SU-DHL-6 (cell line): Measurements from ENCODE around the gene ADAMTS12.

Source experiments
- H2AFZ ChIP-seq: fragments of 200-600 bp; sonication (generic); 2 replicates; pipeline ENCODE4 v1.6.1; 2014; ENCODE audit warnings: low read depth, mild to moderate bottlenecking, moderate library complexity, mixed read lengths, antibody characterized with exemption, low read length; ENCODE audit not compliant: severe bottlenecking
- H3F3A ChIP-seq: fragments of 200-600 bp; shearing (Covaris generic); 2 replicates; pipeline ENCODE4 v1.6.0; 2016; ENCODE audit warnings: antibody characterized with exemption, mild to moderate bottlenecking; ENCODE audit not compliant: insufficient read depth
- H3K27ac ChIP-seq: fragments of 200-600 bp; sonication (generic); 2 replicates; pipeline ENCODE4 v1.5.1; 2016; ENCODE audit warnings: low read depth, mild to moderate bottlenecking, low read length, moderate library complexity, mixed read lengths
- H3K27me3 ChIP-seq: fragments of 200-600 bp; sonication (generic), shearing (Covaris generic); 2 replicates; pipeline ENCODE4 v1.6.0; 2014; ENCODE audit warnings: mild to moderate bottlenecking, low read length
- H3K36me3 ChIP-seq: fragments of 200-600 bp; sonication (generic); 2 replicates; pipeline ENCODE4 v1.6.1; 2014; ENCODE audit warnings: mild to moderate bottlenecking, low read length, mixed read lengths
- H3K4me2 ChIP-seq: fragments of 300-600, 200-600 bp; shearing (Covaris generic), sonication (generic); 2 replicates; pipeline ENCODE4 v1.6.0; 2014; ENCODE audit warnings: low read length, low read depth, mild to moderate bottlenecking; ENCODE audit not compliant: poor library complexity, severe bottlenecking
- H3K4me3 ChIP-seq: fragments of 200-600 bp; sonication (generic); 2 replicates; pipeline ENCODE4 v1.5.1; 2014; ENCODE audit warnings: antibody characterized with exemption, low read length, mild to moderate bottlenecking, mixed read lengths; ENCODE audit not compliant: insufficient read depth, poor library complexity, severe bottlenecking
- H3K79me2 ChIP-seq: fragments of 200-600 bp; sonication (generic); 2 replicates; pipeline ENCODE4 v1.6.1; 2014; ENCODE audit warnings: mild to moderate bottlenecking, low read length, moderate library complexity; ENCODE audit not compliant: insufficient read depth
- H3K9ac ChIP-seq: fragments of 200-600 bp; sonication (generic); 2 replicates; pipeline ENCODE4 v1.7.0; 2014; ENCODE audit warnings: mild to moderate bottlenecking, low read length
- H3K9me2 ChIP-seq: fragments of 200-600 bp; sonication (generic); replicated peaks from 2 replicates; pipeline ENCODE4 v1.6.1; 2014; ENCODE audit warnings: low read length; ENCODE audit not compliant: insufficient read depth
- H3K9me3 ChIP-seq: fragments of 200-600 bp; sonication (generic); 2 replicates; pipeline ENCODE4 v1.6.1; 2014; ENCODE audit warnings: low read length, mixed read lengths; ENCODE audit not compliant: insufficient read depth
- H4K20me1 ChIP-seq: fragments of 200-600 bp; sonication (generic); 2 replicates; pipeline ENCODE4 v1.6.1; 2014; ENCODE audit warnings: low read depth, mild to moderate bottlenecking, antibody characterized with exemption, low read length, moderate library complexity, mixed read lengths
- EZH2phosphoT487 ChIP-seq: fragments of 200-600 bp; sonication (generic), shearing (Covaris generic); conservative IDR thresholded peaks from 2 replicates; pipeline ENCODE4 v1.6.1; 2018; ENCODE audit warnings: mild to moderate bottlenecking, antibody characterized with exemption, low read length, moderate library complexity, mixed read lengths
- TF ChIP-seq, protein P1 (sequence below): fragments of 200-600 bp; sonication (generic); IDR thresholded peaks from one replicate; pipeline ENCODE4 v1.5.1; 2017; ENCODE audit warnings: antibody characterized with exemption, mild to moderate bottlenecking, low read length, moderate library complexity; ENCODE audit not compliant: insufficient read depth, poor library complexity, severe bottlenecking

The ADAMTS12 gene

DNA sequence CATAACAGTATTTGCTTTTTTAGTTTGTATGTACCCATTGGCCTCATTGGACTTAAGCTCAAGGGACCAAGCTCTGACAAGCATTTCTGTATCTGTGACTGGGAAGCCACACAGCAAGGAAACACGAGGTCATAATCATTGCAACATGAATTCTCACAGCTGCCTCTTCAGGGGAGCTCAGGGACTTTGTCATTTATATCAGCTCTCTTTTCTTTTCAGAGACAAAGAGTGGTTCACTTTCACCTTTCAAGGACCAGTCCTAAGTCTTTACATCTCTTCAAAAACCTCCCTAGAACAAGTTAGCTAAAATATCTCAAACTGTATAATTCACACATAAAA lies 58.6 kb downstream of the ADAMTS12 start:
- no peaks in the 10 kb centered on the region for H3K9me3 ChIP-seq
- H3K9ac ChIP-seq = no peak overlapping the region
- no peaks in the 10 kb centered on the region for H3K27me3 ChIP-seq
- H3K4me2 ChIP-seq = no peak overlapping the region
- H4K20me1 ChIP-seq = no peaks in the 10 kb centered on the region
- no peaks in the 10 kb centered on the region for H3F3A ChIP-seq
- no peaks in the 10 kb centered on the region for H3K36me3 ChIP-seq
- no peak for TF ChIP-seq EZH2phosphoT487
- TF ChIP-seq, protein P1, sequence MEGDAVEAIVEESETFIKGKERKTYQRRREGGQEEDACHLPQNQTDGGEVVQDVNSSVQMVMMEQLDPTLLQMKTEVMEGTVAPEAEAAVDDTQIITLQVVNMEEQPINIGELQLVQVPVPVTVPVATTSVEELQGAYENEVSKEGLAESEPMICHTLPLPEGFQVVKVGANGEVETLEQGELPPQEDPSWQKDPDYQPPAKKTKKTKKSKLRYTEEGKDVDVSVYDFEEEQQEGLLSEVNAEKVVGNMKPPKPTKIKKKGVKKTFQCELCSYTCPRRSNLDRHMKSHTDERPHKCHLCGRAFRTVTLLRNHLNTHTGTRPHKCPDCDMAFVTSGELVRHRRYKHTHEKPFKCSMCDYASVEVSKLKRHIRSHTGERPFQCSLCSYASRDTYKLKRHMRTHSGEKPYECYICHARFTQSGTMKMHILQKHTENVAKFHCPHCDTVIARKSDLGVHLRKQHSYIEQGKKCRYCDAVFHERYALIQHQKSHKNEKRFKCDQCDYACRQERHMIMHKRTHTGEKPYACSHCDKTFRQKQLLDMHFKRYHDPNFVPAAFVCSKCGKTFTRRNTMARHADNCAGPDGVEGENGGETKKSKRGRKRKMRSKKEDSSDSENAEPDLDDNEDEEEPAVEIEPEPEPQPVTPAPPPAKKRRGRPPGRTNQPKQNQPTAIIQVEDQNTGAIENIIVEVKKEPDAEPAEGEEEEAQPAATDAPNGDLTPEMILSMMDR = no peak
- no peak overlapping the region for H3K4me3 ChIP-seq
- no peak overlapping the region for H2AFZ ChIP-seq
- no peaks in the 10 kb centered on the region for H3K79me2 ChIP-seq
- no peaks in the 10 kb centered on the region for H3K9me2 ChIP-seq
- H3K27ac ChIP-seq = no peak overlapping the region

DNA sequence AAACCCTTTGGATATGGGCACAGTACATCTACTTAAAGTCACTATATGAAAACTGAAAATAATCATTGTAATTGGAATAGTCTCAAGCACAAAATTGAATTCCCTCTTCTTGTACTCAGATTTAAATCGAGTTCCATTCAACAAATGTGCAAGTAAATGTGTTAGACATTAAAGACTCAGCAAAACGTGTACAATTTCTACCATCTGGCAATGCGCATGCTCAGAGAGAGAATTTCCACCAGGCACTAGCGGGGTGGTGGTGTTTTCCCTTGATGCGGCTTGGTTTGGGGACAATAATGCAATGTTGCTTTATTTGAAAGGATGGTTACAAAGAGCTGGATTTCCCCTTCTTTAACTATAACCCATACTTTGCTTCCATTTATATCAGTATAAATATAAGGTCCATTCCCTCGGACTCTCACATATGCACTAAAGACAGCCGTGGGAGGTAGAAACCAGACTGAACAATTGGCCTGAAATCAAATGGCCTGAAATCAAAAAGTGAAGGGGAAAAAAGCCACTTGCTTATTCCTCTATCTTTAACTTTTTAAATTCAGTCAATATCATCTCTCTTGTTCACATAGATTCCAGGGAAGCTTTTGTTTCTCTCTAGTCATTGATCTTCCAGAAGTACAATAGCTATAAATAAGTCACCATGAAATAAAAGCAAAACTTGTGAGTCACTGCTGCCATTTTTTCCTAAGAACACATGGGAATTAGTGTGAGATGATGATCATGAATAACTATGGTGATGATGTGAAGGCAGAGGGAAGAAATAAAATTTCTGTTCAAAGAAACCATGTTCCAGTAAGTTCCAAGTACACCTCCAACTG lies 59.2 kb downstream of the ADAMTS12 start:
- Histone ChIP-seq H2AFZ (no peak overlapping the region), H3K27me3 (no peaks in the 10 kb centered on the region), H3K9me2 (no peaks in the 10 kb centered on the region), H3K36me3 (no peaks in the 10 kb centered on the region), H3K4me2 (no peak overlapping the region), H3K4me3 (no peak overlapping the region), H3K9me3 (no peaks in the 10 kb centered on the region), H3K79me2 (no peaks in the 10 kb centered on the region), H3K27ac (no peak overlapping the region), H4K20me1 (no peaks in the 10 kb centered on the region), H3F3A (no peaks in the 10 kb centered on the region), H3K9ac (no peak overlapping the region)
- TF ChIP-seq, protein P1 = no peak
- TF ChIP-seq EZH2phosphoT487 = no peak

DNA sequence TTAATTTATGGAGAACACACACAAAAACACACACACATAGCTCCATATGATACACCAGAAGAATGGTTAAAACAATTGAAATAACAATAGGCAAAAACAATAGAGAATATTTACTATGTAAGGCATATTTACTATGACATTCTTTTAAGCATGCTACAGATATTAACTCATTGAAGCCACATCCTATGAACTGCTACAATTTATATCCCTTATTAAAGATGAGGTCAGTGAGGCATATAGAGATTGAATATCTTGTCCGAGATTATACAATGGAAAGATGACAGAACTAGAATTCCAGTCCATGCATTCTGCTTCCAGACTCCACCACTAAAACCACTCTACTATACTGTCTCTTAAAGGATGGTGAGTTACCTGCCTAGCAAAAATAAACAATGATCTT lies 60.7 kb downstream of the ADAMTS12 start:
- H4K20me1 ChIP-seq = no peaks in the 10 kb centered on the region
- no peaks in the 10 kb centered on the region for H3K79me2 ChIP-seq
- no peak overlapping the region for H3K9ac ChIP-seq
- H3K4me3 ChIP-seq = no peak overlapping the region
- no peaks in the 10 kb centered on the region for H3F3A ChIP-seq
- H2AFZ ChIP-seq = no peak overlapping the region
- TF ChIP-seq, protein P1 = no peak
- TF ChIP-seq EZH2phosphoT487 = no peak
- no peaks in the 10 kb centered on the region for H3K27me3 ChIP-seq
- no peaks in the 10 kb centered on the region for H3K9me3 ChIP-seq
- no peaks in the 10 kb centered on the region for H3K9me2 ChIP-seq
- no peaks in the 10 kb centered on the region for H3K36me3 ChIP-seq
- no peak overlapping the region for H3K4me2 ChIP-seq
- H3K27ac ChIP-seq = no peak overlapping the region
